ENCODE results near the gene SENP8.
A peak's percentile ranks its signal among the peaks of the same experiment; 100 is the strongest.
"Not testable (repeated sequence)": the region's sequence is repeated elsewhere in the genome, so short reads cannot be mapped to it uniquely, and the experiment has no call there.

The SENP8 gene

GRCh38 chr15:72155003-72155621, 36.9 kb downstream of the SENP8 start:
- DNase-seq (ENCODE audit: low read depth in 3 of 3, low spot score in 1 of 3) = no peak

GRCh38 chr15:72155635-72156616, 37.7 kb downstream of the SENP8 start:
- peak; percentile 54 to 74 (median 58) for DNase-seq (ENCODE audit: low read depth in 3 of 3, low spot score in 1 of 3)

GRCh38 chr15:72156928-72157327, 38.7 kb downstream of the SENP8 start:
- DNase-seq (ENCODE audit: low read depth in 3 of 3, low spot score in 1 of 3) = no peak

- DNase-seq (ENCODE audit: low read depth in 3 of 3, low spot score in 1 of 3) = no peak
Measured at GRCh38 chr15:72160696-72161245, 42.6 kb downstream of the SENP8 start.

- no peak for DNase-seq (ENCODE audit: low read depth in 3 of 3, low spot score in 1 of 3)
Measured at GRCh38 chr15:72161361-72162132, 43.3 kb downstream of the SENP8 start.

GRCh38 chr15:72162569-72162968, 44.4 kb downstream of the SENP8 start:
- no peak for DNase-seq (ENCODE audit: low read depth in 3 of 3, low spot score in 1 of 3)

- DNase-seq (ENCODE audit: low read depth in 3 of 3, low spot score in 1 of 3) = no peak
Measured at GRCh38 chr15:72163719-72164118, 45.5 kb downstream of the SENP8 start.

- DNase-seq (ENCODE audit: low read depth in 3 of 3, low spot score in 1 of 3) = no peak
Measured at GRCh38 chr15:72166716-72167417, 48.7 kb downstream of the SENP8 start.

GRCh38 chr15:72167445-72167844, 49.2 kb downstream of the SENP8 start:
- DNase-seq (ENCODE audit: low read depth in 3 of 3, low spot score in 1 of 3) = no peak

- DNase-seq (ENCODE audit: low read depth in 3 of 3, low spot score in 1 of 3) = no peak
Measured at GRCh38 chr15:72168131-72168807, 50.1 kb downstream of the SENP8 start.

GRCh38 chr15:72168808-72169190, 50.6 kb downstream of the SENP8 start:
- DNase-seq (ENCODE audit: low read depth in 3 of 3, low spot score in 1 of 3) = no peak

- DNase-seq (ENCODE audit: low read depth in 3 of 3, low spot score in 1 of 3) = no peak
Measured at GRCh38 chr15:72169236-72169920, 51.2 kb downstream of the SENP8 start.

GRCh38 chr15:72169921-72170611, 51.9 kb downstream of the SENP8 start:
- no peak for DNase-seq (ENCODE audit: low read depth in 3 of 3, low spot score in 1 of 3)

- DNase-seq (ENCODE audit: low read depth in 3 of 3, low spot score in 1 of 3) = no peak
Measured at GRCh38 chr15:72170691-72171090, 52.5 kb downstream of the SENP8 start.

- DNase-seq (ENCODE audit: low read depth in 3 of 3, low spot score in 1 of 3) = not testable (repeated sequence)
Measured at GRCh38 chr15:72171978-72172377, 53.8 kb downstream of the SENP8 start.

GRCh38 chr15:72172796-72173195, 54.6 kb downstream of the SENP8 start:
- DNase-seq (ENCODE audit: low read depth in 3 of 3, low spot score in 1 of 3) = no peak

GRCh38 chr15:72173401-72173800, 55.2 kb downstream of the SENP8 start:
- no peak for DNase-seq (ENCODE audit: low read depth in 3 of 3, low spot score in 1 of 3)

- no peak for DNase-seq (ENCODE audit: low read depth in 3 of 3, low spot score in 1 of 3)
Measured at GRCh38 chr15:72173864-72174550, 55.8 kb downstream of the SENP8 start.

Measured in stimulated activated CD4-positive, alpha-beta T cell treated with anti-CD3 and anti-CD28 coated beads, TNF-alpha, amount 100 ng/mL, for 1 hour (primary cell).